Stimulated activated CD8-positive, alpha-beta memory T cell treated with anti-CD3 and anti-CD28 coated beads, Interleukin-15, amount 100 ng/mL, for 1 hour (primary cell): ENCODE results near the gene PPP2R3B.

ENCODE experiments used
- DNase-seq: peaks from one replicate; pipeline ENCODE4 v3.0.0-alpha.2; 2020; ENCODE audit warnings: low read depth

PPP2R3B gene

GRCh38 chrX:298993-299392 is 87.7 kb downstream of the PPP2R3B start:
- no peak for DNase-seq

- no peak for DNase-seq
These were observed 91.6 kb downstream of the PPP2R3B start for GRCh38 chrX:295136-295535.

DNA sequence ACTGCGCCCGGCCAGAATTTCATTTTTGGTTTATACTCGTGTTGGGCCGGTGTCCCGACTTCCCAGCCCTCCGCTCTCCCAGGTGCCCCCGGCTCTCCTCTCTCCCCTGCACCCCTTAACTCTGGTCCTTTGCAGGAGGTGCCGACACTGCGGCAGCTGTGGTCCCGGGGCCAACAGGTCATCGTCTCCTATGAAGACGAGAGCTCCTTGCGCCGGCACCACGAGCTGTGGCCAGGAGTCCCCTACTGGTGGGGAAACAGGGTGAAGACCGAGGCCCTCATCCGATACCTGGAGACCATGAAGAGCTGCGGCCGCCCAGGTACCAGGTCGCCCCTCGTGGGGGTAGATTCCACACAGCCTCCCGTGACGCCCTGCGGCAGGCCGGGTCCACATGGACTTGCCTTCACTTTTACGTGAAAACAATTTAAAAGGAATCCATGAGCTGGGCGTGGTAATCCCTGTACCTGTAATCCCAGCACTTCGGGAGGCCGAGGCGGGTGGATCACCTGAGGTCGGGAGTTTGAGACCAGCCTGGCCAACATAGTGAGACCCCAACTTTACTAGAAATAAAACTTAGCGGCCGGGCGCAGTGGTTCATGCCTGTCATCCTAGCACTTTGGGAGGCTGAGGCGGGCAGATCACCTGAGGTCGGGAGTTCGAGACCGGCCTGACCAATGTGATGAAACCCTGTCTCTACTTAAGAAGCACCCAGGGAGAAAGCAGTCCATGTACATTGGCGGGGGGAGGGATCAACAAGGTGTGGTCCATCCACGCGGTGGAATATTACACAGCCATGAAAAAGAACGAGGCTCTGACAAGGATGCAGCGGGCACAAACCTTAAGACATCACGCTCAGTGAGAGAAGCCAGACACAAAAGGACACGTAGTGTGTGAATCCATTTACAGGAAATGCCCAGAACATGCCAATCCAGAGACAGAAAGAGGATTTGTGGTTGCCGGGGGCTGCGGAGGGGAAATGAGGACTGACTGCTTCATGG is 93.5 kb downstream of the PPP2R3B start:
- no peak for DNase-seq

DNA sequence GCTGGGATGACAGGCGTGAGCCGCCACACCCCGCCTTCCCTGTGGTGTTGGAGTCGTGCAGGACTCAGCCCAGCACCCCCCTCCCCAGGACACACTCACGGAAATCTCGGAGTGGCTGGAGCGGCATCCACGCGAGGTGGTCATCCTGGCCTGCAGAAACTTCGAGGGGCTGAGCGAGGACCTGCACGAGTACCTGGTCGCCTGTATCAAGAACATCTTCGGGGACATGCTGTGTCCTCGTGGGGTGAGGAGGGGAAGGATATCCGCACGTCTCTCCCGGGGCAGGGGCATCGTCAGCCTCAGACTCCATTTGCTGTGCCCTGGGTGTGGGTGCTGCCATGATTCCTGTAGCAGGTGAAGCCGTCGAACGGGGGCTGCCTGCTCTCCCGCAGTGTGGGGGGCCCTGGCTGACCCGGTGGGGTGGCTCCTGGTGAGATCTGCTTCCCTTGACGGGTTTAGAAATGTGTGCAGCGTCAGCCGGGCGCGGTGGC is 95.3 kb downstream of the PPP2R3B start:
- no peak for DNase-seq

- no peak for DNase-seq
These were observed 96.1 kb downstream of the PPP2R3B start for GRCh38 chrX:290476-291166.

GRCh38 chrX:288561-288991 is 98.1 kb downstream of the PPP2R3B start:
- DNase-seq: no peak

DNA sequence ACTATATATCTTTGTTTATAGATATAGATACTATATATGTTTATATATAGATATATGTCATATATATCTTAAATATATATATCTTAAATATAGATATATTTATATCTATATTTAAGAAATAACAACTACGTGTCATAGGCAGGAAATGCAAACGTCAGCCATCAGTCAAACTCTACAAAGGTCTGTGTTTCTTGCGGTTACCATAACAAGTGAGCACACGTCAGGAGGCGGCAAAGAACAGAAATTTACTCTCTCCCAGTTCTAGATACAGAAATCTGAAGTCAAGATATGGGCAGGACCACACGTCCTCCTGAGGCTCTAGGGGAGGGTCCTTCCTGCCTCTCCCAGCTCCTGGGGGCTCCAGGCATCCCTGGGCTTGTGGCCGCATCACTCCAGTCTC is 99.0 kb downstream of the PPP2R3B start:
- DNase-seq: no peak

- DNase-seq: no peak
These were observed 101.5 kb downstream of the PPP2R3B start for GRCh38 chrX:285076-285677.
